ENCODE measurements around the gene AK1. TPM values are rescaled to one million over a fixed set of nuclear protein-coding genes. Genes with fewer than 3 reads are reported as not detected.

The AK1 gene
- total RNA-seq, 1 experiment from 2014 or later = 34.4 TPM

GRCh38 chr9:127920794-127921193 is 43.3 kb upstream of the AK1 start (continued):
- TF ChIP-seq ZNF281 (CRISPR knock-in tag; IDR thresholded peaks at IDR 0.05) = no peak
- no peak for TF ChIP-seq AR (CRISPR knock-in tag; IDR thresholded peaks at IDR 0.05)
- TF ChIP-seq SMAD3 (CRISPR knock-in tag; IDR thresholded peaks at IDR 0.05; ENCODE audit: borderline replicate concordance) = no peak

- Mint-ChIP-seq H3K27me3 (ENCODE audit: low read depth) (peaks cover 11% of the 10 kb centered on the region), H3K4me1 (peaks cover 19% of the 10 kb centered on the region), H3K9me3 (no peaks in the 10 kb centered on the region), H3K4me3 (no peak overlapping the region), H3K36me3 (no peaks in the 10 kb centered on the region), H3K27ac (no peak overlapping the region)
- ATAC-seq (no peak), DNase-seq (ENCODE audit: low spot score) (no peak)
- POLR2A ChIA-PET = no interaction called here
- TF ChIP-seq JAZF1 (CRISPR knock-in tag; IDR thresholded peaks at IDR 0.05) (no peak), GABPB1 (CRISPR knock-in tag; IDR thresholded peaks at IDR 0.05) (peak; percentile 44; the same call in 1 of the 2 replicates), MLX (CRISPR knock-in tag; IDR thresholded peaks at IDR 0.05) (no peak)
- CTCF ChIA-PET = interaction anchor here (1.0 to 1.1 kb wide), 3 partner anchors 11 to 184 kb away, joined by 3 to 5 read pairs (median 3); partner anchors contain the start of genes PIP5KL1 and TOR2A
Observed at GRCh38 chr9:127919253-127919815, 41.9 kb upstream of the AK1 start.

- ChIA-PET CTCF (interaction anchor here (1.0 to 2.4 kb wide), 9 partner anchors 12 to 147 kb away, joined by 3 to 9 read pairs (median 6); partner anchors contain the start of genes CDK9 and PIP5KL1), POLR2A (interaction anchor here (0.5 kb wide), 1 partner anchor 19 kb away, joined by 3 read pairs; no protein-coding TSS in a partner anchor)
- DNase-seq (ENCODE audit: low spot score) = peak; percentile 55
- Mint-ChIP-seq H3K36me3 (no peaks in the 10 kb centered on the region), H3K4me1 (peaks cover 19% of the 10 kb centered on the region), H3K9me3 (no peaks in the 10 kb centered on the region), H3K27ac (no peak overlapping the region), H3K27me3 (ENCODE audit: low read depth) (peaks cover 11% of the 10 kb centered on the region), H3K4me3 (no peak overlapping the region)
- no peak for TF ChIP-seq MLX (CRISPR knock-in tag; IDR thresholded peaks at IDR 0.05)
- no peak for TF ChIP-seq ZNF219 (CRISPR knock-in tag; IDR thresholded peaks at IDR 0.05; ENCODE audit: borderline replicate concordance)
- no peak for TF ChIP-seq NR3C1 (CRISPR knock-in tag; conservative IDR thresholded peaks at IDR 0.05; ENCODE audit: low read depth)
- TF ChIP-seq ZNF425 (CRISPR knock-in tag; conservative IDR thresholded peaks at IDR 0.05) = no peak
- TF ChIP-seq ZBTB21 (CRISPR knock-in tag; IDR thresholded peaks at IDR 0.05; ENCODE audit: borderline replicate concordance) = no peak
- TF ChIP-seq ESRRA (CRISPR knock-in tag; IDR thresholded peaks at IDR 0.05; ENCODE audit: borderline replicate concordance) = no peak
- TF ChIP-seq TEAD1 (CRISPR knock-in tag; IDR thresholded peaks at IDR 0.05) = no peak
- no peak for TF ChIP-seq FOXP1 (CRISPR knock-in tag; IDR thresholded peaks at IDR 0.05; ENCODE audit: borderline replicate concordance)
- no peak for TF ChIP-seq ZNF671 (CRISPR knock-in tag; IDR thresholded peaks at IDR 0.05)
- no peak for TF ChIP-seq FOXJ3 (CRISPR knock-in tag; IDR thresholded peaks at IDR 0.05; ENCODE audit: borderline replicate concordance)
- no peak for TF ChIP-seq NFE2L1 (CRISPR knock-in tag; IDR thresholded peaks at IDR 0.05)
- no peak for TF ChIP-seq NFATC4 (CRISPR knock-in tag; IDR thresholded peaks at IDR 0.05)
- no peak for TF ChIP-seq SMAD4 (CRISPR knock-in tag; IDR thresholded peaks at IDR 0.05)
- TF ChIP-seq GRHL2 (CRISPR knock-in tag; IDR thresholded peaks at IDR 0.05; ENCODE audit: insufficient replicate concordance, severe bottlenecking) = no peak
- ATAC-seq = peak; percentile 17
Observed at GRCh38 chr9:127918183-127919107, 41.0 kb upstream of the AK1 start.
